Neural crest cell (in vitro differentiated cells): Measurements from ENCODE around the gene UGT1A10. TPM values are rescaled to one million over a fixed set of nuclear protein-coding genes. Genes with fewer than 3 reads are reported as not detected.
A peak's percentile ranks its signal among the peaks of the same experiment; 100 is the strongest.

ENCODE experiments used
- DNase-seq: peaks from one replicate; pipeline ENCODE4 v3.0.0; 2021; ENCODE audit warnings: low read depth, mixed read lengths, low spot score
- H3K27ac Mint-ChIP-seq: one replicate; pipeline ENCODE4 v1.8.0; 2021; ENCODE audit warnings: mild to moderate bottlenecking, mixed read lengths; ENCODE audit not compliant: unreplicated experiment
- H3K27me3 Mint-ChIP-seq: 2 replicates; pipeline ENCODE4 v1.8.0; 2021; ENCODE audit warnings: low read depth, mild to moderate bottlenecking, mixed read lengths
- H3K36me3 Mint-ChIP-seq: 2 replicates; pipeline ENCODE4 v1.8.0; 2021; ENCODE audit warnings: low read depth, mild to moderate bottlenecking, mixed read lengths
- H3K4me1 Mint-ChIP-seq: 2 replicates; pipeline ENCODE4 v1.8.0; 2021; ENCODE audit warnings: mixed read lengths
- H3K4me3 Mint-ChIP-seq: one replicate; pipeline ENCODE4 v1.8.0; 2021; ENCODE audit warnings: mild to moderate bottlenecking, mixed read lengths
- H3K9me3 Mint-ChIP-seq: 2 replicates; pipeline ENCODE4 v1.8.0; 2021; ENCODE audit warnings: mixed read lengths
- total RNA-seq: library from RNA; stranded (reverse); gene quantifications from 2 replicates; pipeline ENCODE4 v1.2.1, GENCODE V29; 2021
- TF ChIP-seq, protein P1 (sequence below): fragments of 200-600 bp; sonication (generic); conservative IDR thresholded peaks from 2 replicates; pipeline ENCODE4 v1.5.0; 2021; ENCODE audit warnings: antibody characterized with exemption, mild to moderate bottlenecking

UGT1A10 gene
- total RNA-seq, 1 donor from 2014 or later: not detected

DNA sequence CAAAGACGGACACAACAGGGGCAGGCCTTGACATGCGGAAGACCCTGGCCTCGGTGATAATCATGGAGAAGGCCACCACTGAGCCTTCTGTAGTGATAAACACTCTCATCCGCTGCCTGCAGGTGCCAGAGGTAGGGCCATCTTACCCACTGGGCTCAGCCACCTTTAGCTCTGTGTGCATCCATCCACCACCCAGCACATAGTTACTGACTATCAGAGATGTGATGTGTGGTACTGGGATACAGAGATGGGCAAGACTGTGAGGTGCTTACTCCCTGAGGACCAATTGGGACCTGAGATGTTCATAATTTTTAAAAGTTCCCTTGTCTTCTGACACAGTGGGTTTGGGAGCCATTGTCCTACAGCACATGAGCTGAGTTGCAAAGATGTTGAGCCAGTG, 143.5 kb downstream of the UGT1A10 start:
- TF ChIP-seq, protein P1, sequence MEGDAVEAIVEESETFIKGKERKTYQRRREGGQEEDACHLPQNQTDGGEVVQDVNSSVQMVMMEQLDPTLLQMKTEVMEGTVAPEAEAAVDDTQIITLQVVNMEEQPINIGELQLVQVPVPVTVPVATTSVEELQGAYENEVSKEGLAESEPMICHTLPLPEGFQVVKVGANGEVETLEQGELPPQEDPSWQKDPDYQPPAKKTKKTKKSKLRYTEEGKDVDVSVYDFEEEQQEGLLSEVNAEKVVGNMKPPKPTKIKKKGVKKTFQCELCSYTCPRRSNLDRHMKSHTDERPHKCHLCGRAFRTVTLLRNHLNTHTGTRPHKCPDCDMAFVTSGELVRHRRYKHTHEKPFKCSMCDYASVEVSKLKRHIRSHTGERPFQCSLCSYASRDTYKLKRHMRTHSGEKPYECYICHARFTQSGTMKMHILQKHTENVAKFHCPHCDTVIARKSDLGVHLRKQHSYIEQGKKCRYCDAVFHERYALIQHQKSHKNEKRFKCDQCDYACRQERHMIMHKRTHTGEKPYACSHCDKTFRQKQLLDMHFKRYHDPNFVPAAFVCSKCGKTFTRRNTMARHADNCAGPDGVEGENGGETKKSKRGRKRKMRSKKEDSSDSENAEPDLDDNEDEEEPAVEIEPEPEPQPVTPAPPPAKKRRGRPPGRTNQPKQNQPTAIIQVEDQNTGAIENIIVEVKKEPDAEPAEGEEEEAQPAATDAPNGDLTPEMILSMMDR: no peak
- H3K27ac Mint-ChIP-seq: no peak overlapping the region
- DNase-seq: no peak
- peaks cover 3% of the 10 kb centered on the region for H3K27me3 Mint-ChIP-seq
- H3K4me3 Mint-ChIP-seq: no peak overlapping the region
- no peaks in the 10 kb centered on the region for H3K36me3 Mint-ChIP-seq
- peaks cover 9% of the 10 kb centered on the region for H3K9me3 Mint-ChIP-seq
- H3K4me1 Mint-ChIP-seq: no peaks in the 10 kb centered on the region

DNA sequence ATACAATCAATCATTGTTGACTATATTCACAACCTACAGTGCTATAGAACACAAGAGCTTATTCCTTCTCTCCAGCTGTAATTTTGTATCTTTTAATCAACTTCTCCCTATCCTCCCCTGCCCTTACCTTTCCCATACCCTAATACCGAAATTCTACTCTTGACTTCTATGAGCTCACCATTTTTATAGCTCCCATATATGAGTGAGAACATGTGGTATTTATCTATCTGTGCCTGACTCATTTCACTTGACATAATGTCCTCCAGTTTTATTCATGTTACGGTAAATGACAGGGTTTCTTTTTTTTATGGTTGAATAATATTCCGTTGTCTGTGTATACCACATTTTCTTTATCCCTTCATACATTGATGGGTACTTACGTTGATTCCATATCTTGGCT, 144.5 kb downstream of the UGT1A10 start:
- Mint-ChIP-seq H3K4me3 (no peak overlapping the region), H3K27ac (no peak overlapping the region)

DNA sequence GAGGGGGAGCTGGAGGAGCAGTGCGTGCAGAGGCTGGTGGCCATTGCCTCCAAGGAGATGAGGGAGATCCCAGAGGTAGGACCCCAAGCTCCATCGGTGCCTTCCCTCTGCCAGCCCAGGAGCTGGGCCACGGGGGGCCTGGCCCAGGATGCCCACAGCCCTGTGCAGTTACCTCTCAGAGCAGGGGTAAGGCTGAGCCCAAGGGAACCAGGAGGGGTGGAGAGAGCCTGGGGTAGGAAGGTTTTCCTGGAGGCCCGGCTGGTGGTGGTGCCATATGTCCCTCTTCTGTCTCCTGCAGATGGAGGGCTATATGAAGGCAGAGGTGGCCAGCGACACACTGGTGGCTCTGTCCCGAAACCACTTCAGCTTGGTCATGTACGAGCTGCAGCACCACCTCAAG, 153.3 kb downstream of the UGT1A10 start:
- Mint-ChIP-seq H3K4me3 (no peak overlapping the region), H3K9me3 (no peaks in the 10 kb centered on the region), H3K27ac (no peak overlapping the region), H3K4me1 (no peaks in the 10 kb centered on the region), H3K27me3 (no peaks in the 10 kb centered on the region), H3K36me3 (no peaks in the 10 kb centered on the region)
- no peak for DNase-seq
- TF ChIP-seq, protein P1: no peak

More for the DNA sequence above, 144.5 kb downstream of the UGT1A10 start:
- no peaks in the 10 kb centered on the region for H3K36me3 Mint-ChIP-seq
- H3K9me3 Mint-ChIP-seq: peaks cover 6% of the 10 kb centered on the region
- H3K27me3 Mint-ChIP-seq: peaks cover 3% of the 10 kb centered on the region
- H3K4me1 Mint-ChIP-seq: no peaks in the 10 kb centered on the region
- DNase-seq: no peak
- TF ChIP-seq, protein P1: no peak

DNA sequence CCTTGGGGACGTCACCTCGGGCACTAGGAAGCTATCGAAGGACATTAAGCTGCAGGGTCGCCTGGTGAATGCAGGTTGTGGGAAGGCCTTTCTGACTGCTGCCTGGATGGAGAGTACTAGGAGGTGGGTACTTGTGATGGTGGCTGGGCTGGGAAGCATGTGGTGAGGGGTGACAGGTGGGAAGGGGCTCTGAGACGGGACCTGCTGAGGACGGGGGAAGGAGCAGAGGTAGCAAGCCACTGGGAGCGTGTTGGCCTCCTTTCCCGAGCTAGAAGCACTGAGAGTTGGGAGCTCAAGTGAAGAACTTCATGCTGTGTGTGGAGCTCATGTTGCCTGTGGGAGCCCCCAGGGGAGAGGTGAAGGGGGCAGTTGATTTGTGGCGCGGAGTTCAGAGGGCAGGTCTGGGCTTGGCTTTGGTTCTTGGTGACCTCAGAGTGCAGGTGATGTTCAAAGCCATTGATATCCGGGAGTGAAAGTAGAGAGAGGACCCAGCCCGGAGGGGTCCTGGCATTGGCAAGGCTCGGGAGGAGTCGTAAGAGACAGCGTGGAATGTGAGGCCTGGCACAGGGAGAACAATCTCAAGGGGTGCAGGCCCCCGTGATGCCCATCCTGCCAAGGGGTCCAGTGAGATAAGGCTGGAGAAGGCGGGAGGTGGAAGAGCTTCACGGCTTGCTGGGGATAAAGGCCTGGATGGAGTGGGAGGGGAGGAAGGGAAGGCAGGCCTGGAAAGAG, 155.1 kb downstream of the UGT1A10 start:
- H3K4me3 Mint-ChIP-seq: no peak overlapping the region
- no peaks in the 10 kb centered on the region for H3K27me3 Mint-ChIP-seq
- no peaks in the 10 kb centered on the region for H3K36me3 Mint-ChIP-seq
- no peak for DNase-seq
- no peaks in the 10 kb centered on the region for H3K9me3 Mint-ChIP-seq
- H3K4me1 Mint-ChIP-seq: no peaks in the 10 kb centered on the region
- TF ChIP-seq, protein P1: no peak
- H3K27ac Mint-ChIP-seq: no peak overlapping the region

DNA sequence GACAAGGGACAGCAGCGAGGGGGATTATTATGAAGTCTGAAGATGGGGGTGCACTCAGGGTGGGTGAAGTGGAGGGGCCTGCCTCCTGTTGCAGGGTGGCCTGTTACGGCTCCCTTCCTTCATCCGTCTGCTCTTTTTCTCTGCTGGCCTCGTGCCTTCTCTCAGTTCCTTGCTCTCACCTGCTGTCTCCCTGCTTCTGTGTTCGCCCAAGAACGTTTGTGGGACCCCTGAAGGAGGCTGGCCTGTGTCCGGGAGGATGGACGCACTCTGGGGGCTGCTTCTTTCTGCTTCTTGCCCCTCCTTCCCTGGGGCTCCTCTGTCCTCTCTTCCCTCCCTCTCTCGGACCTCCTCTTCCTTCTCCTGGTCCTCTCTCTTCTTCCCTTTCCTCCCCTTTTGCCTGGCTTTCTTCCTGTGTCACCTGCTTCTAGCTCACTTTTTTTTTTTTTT, 155.7 kb downstream of the UGT1A10 start:
- H3K4me1 Mint-ChIP-seq: no peaks in the 10 kb centered on the region
- H3K36me3 Mint-ChIP-seq: no peaks in the 10 kb centered on the region
- peak overlapping the region; percentile 50 for H3K27ac Mint-ChIP-seq
- no peaks in the 10 kb centered on the region for H3K27me3 Mint-ChIP-seq
- TF ChIP-seq, protein P1: no peak
- H3K9me3 Mint-ChIP-seq: no peaks in the 10 kb centered on the region
- no peak for DNase-seq
- H3K4me3 Mint-ChIP-seq: no peak overlapping the region
